Stimulated activated CD8-positive, alpha-beta memory T cell treated with anti-CD3 and anti-CD28 coated beads, Interleukin-4, amount 100 ng/mL, for 24 hours (primary cell): Measurements from ENCODE around the gene CTBP1.

Experiments
- DNase-seq: peaks from one replicate; pipeline ENCODE4 v3.0.0-alpha.2; 2020; ENCODE audit warnings: low read depth

The CTBP1 gene

GRCh38 chr4:1209821-1210220, 39.1 kb downstream of the CTBP1 start:
- DNase-seq = no peak

GRCh38 chr4:1208970-1209704, 39.8 kb downstream of the CTBP1 start:
- no peak for DNase-seq

GRCh38 chr4:1208266-1208961, 40.5 kb downstream of the CTBP1 start:
- DNase-seq = no peak

- no peak for DNase-seq
Observed at GRCh38 chr4:1207603-1208265, 41.2 kb downstream of the CTBP1 start.

GRCh38 chr4:1207157-1207470, 41.8 kb downstream of the CTBP1 start:
- DNase-seq = no peak

- DNase-seq = no peak
Observed at GRCh38 chr4:1206299-1207156, 42.4 kb downstream of the CTBP1 start.

GRCh38 chr4:1205586-1206298, 43.2 kb downstream of the CTBP1 start:
- no peak for DNase-seq

GRCh38 chr4:1204828-1205585, 43.9 kb downstream of the CTBP1 start:
- no peak for DNase-seq

GRCh38 chr4:1204286-1204827, 44.6 kb downstream of the CTBP1 start:
- no peak for DNase-seq

- DNase-seq = no peak
Observed at GRCh38 chr4:1203026-1203616, 45.8 kb downstream of the CTBP1 start.

- no peak for DNase-seq
Observed at GRCh38 chr4:1202526-1203011, 46.4 kb downstream of the CTBP1 start.

GRCh38 chr4:1201851-1202525, 46.9 kb downstream of the CTBP1 start:
- peak; percentile 61 for DNase-seq

GRCh38 chr4:1200425-1201035, 48.4 kb downstream of the CTBP1 start:
- no peak for DNase-seq

GRCh38 chr4:1199556-1200331, 49.2 kb downstream of the CTBP1 start:
- no peak for DNase-seq

GRCh38 chr4:1198098-1198844, 50.7 kb downstream of the CTBP1 start:
- DNase-seq = no peak

- DNase-seq = no peak
Observed at GRCh38 chr4:1196421-1197183, 52.3 kb downstream of the CTBP1 start.
